ENCODE measurements around the gene CCSER1. TPM values are rescaled to one million over a fixed set of nuclear protein-coding genes. Genes with fewer than 3 reads are reported as not detected.
"Not testable (repeated sequence)": the region's sequence is repeated elsewhere in the genome, so short reads cannot be mapped to it uniquely, and the experiment has no call there.

CCSER1 gene
- total RNA-seq, 2 donors from 2014 or later, result 11.8 to 12.5 TPM

DNA sequence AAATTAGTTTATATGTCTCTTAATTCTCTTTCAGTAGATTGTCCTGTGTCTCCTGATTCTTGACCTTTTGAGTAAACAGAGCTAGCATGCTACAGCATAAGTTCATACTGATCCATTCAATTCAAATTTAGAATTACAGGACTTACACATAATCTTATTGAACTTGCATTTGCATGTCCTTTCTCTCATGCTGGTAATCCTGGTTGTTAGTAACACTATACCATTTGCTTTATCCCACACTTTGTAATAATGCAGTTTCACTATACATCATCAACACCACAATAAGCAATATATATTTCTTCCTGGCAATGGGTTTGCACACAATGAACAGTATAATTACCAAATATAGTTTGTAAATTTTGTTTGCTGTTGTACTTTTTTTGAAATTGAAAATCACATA is 1239.4 kb downstream of the CCSER1 start:
- no peak overlapping the region for H3K27ac ChIP-seq
- TF ChIP-seq, protein P1, sequence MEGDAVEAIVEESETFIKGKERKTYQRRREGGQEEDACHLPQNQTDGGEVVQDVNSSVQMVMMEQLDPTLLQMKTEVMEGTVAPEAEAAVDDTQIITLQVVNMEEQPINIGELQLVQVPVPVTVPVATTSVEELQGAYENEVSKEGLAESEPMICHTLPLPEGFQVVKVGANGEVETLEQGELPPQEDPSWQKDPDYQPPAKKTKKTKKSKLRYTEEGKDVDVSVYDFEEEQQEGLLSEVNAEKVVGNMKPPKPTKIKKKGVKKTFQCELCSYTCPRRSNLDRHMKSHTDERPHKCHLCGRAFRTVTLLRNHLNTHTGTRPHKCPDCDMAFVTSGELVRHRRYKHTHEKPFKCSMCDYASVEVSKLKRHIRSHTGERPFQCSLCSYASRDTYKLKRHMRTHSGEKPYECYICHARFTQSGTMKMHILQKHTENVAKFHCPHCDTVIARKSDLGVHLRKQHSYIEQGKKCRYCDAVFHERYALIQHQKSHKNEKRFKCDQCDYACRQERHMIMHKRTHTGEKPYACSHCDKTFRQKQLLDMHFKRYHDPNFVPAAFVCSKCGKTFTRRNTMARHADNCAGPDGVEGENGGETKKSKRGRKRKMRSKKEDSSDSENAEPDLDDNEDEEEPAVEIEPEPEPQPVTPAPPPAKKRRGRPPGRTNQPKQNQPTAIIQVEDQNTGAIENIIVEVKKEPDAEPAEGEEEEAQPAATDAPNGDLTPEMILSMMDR (IDR thresholded peaks at IDR 0.05), result no peak
- H3K4me3 ChIP-seq, result no peak overlapping the region
- no peaks in the 10 kb centered on the region for H3K27me3 ChIP-seq
- no peaks in the 10 kb centered on the region for H3K36me3 ChIP-seq
- no peaks in the 10 kb centered on the region for H3K9me3 ChIP-seq
- no peak for DNase-seq (ENCODE audit: low spot score)
- no peaks in the 10 kb centered on the region for H3K4me1 ChIP-seq

DNA sequence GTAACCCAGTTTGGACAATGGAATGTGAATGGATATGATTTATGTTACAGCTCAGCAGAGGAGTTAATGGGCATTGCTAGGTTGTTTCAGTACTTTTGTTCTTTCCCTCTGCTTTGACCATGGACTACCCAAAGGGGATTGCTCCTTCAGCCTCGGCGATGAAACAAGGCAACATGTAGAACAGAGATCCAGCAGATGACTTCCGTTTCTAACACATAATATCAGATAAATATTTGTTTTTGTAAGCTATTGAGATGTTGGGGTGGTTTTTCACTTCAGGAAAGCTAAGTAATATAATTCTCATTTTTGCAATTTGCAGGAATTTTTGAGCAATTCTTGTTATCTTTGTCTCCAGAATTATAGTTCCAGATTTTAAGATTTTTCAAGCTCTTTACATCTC is 1241.9 kb downstream of the CCSER1 start:
- no peaks in the 10 kb centered on the region for H3K4me1 ChIP-seq
- H3K27ac ChIP-seq, result no peak overlapping the region
- no peaks in the 10 kb centered on the region for H3K9me3 ChIP-seq
- no peaks in the 10 kb centered on the region for H3K36me3 ChIP-seq
- DNase-seq (ENCODE audit: low spot score), result no peak
- no peak overlapping the region for H3K4me3 ChIP-seq
- TF ChIP-seq, protein P1 (IDR thresholded peaks at IDR 0.05), result no peak
- no peaks in the 10 kb centered on the region for H3K27me3 ChIP-seq

DNA sequence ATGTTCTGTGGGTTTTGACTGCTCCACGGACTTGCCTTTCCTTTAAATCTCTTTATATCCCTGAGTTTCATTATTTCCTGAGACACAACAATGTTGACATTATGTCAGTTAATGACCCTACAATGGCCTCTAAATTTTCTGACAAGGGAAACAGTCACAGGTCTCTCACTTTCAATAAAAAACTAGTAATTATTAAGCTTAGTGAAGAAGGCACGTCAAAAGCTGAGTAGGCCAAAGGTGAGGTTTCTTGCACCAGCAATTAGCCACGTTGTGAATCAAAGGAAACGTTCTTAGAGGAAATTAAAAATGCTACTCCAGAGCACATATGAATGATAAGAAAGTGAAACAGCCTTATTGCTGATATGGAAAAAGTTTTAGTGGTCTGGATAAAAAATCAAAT is 1246.4 kb downstream of the CCSER1 start:
- Histone ChIP-seq H3K27ac (no peak overlapping the region), H3K27me3 (no peaks in the 10 kb centered on the region), H3K4me1 (no peaks in the 10 kb centered on the region), H3K9me3 (no peaks in the 10 kb centered on the region), H3K4me3 (no peak overlapping the region), H3K36me3 (no peaks in the 10 kb centered on the region)
- TF ChIP-seq, protein P1 (IDR thresholded peaks at IDR 0.05), result no peak
- no peak for DNase-seq (ENCODE audit: low spot score)

DNA sequence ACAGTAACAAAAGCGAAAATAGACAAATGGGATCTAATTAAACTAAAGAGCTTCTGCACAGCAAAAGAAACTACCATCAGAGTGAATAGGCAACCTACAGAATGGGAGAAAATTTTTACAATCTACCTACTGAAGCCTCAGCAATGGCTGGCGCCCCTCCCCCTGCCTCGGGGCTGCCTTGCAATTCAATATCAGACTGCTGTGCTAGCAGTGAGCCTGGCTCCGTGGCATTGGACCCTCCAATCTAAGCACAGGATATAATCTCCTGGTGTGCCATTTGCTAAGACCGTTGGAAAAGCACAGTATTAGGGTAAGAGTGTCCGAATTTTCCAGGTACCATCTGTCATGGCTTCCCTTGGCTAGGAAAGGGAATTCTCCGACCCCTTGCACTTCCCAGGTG is 1278.2 kb downstream of the CCSER1 start:
- DNase-seq (ENCODE audit: low spot score); H3K27ac ChIP-seq; H3K4me3 ChIP-seq; H3K9me3 ChIP-seq; H3K4me1 ChIP-seq; H3K27me3 ChIP-seq; H3K36me3 ChIP-seq: not testable (repeated sequence)

DNA sequence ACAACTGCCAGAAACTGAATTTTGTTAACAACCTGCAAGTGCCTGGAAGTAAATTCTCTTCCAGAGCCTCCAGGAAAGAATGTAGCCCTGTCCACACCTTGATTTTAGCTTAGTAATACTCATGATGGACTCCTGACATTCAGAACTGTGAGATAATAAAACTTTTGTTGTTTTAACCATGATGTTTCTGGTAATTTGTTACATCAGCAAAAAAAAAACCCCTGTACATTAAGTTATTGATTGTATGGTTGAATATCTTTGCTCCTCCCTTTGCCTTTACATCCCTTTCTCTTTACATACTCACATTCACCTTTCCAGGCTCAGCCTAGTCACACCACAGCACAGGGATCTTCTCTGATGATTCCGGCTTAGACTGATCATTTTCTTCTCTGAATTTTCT is 1294.8 kb downstream of the CCSER1 start:
- Histone ChIP-seq H3K27me3 (no peaks in the 10 kb centered on the region), H3K27ac (no peak overlapping the region), H3K36me3 (no peaks in the 10 kb centered on the region), H3K4me3 (no peak overlapping the region), H3K4me1 (no peaks in the 10 kb centered on the region), H3K9me3 (peaks cover 0 to 10% of the 10 kb centered on the region in 2 donors)
- no peak for DNase-seq (ENCODE audit: low spot score)
- TF ChIP-seq, protein P1 (IDR thresholded peaks at IDR 0.05), result no peak

DNA sequence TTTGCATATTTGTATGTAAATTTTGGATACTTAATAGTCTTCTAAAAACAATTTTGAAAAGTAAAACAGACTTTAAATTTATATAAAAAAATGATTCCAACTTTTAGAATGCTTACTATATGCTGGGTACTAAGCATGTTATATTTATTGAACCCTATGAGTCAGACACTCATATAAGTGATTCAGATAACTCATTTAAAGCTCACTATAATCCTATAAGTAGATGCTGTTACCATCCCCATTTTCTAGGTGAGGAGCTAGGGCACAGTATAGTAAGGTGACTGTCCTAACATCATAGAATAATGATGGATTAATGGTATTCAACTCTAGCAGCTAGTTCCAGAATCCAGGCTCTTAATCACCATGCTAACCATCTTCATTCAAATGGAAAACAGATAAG is 1299.5 kb downstream of the CCSER1 start:
- H3K27me3 ChIP-seq, result no peaks in the 10 kb centered on the region

More for the DNA sequence above, 1299.5 kb downstream of the CCSER1 start:
- Histone ChIP-seq H3K36me3 (no peaks in the 10 kb centered on the region), H3K9me3 (no peaks in the 10 kb centered on the region), H3K4me1 (no peaks in the 10 kb centered on the region), H3K4me3 (no peak overlapping the region), H3K27ac (no peak overlapping the region)
- TF ChIP-seq, protein P1 (IDR thresholded peaks at IDR 0.05), result no peak
- no peak for DNase-seq (ENCODE audit: low spot score)
